HL-60 (cell line): ENCODE data around the gene MAP3K14.

Source experiments
- DNase-seq, 2 experiments: peaks; one replicate each; pipeline ENCODE4 v3.0.0-alpha.2; 2010 to 2020; ENCODE audit warnings: low read depth in 1 of 2, low spot score in 1 of 2
- H3K27ac ChIP-seq: fragments of 250-450 bp; sonication (Bioruptor Pico); replicated peaks from 2 replicates; pipeline ENCODE4 v1.5.1; 2020; ENCODE audit warnings: mild to moderate bottlenecking, moderate library complexity
- H3K27me3 ChIP-seq: fragments of 250-450 bp; sonication (Bioruptor Pico); 2 replicates; pipeline ENCODE4 v1.5.1; 2021; ENCODE audit warnings: mild to moderate bottlenecking, moderate library complexity; ENCODE audit not compliant: insufficient read depth, poor library complexity, severe bottlenecking
- H3K4me3 ChIP-seq: replicated peaks from 2 replicates; pipeline ENCODE4 v1.5.1; 2011; ENCODE audit warnings: mild to moderate bottlenecking, control low read depth, low read length; ENCODE audit not compliant: insufficient read depth
- CTCF ChIP-seq: IDR thresholded peaks from one replicate; pipeline ENCODE4 v1.5.1; 2011; ENCODE audit warnings: low read length, control low read depth, inconsistent platforms; ENCODE audit not compliant: insufficient read depth
- GABPA ChIP-seq: IDR thresholded peaks from 2 replicates; pipeline ENCODE4 v1.6.1; 2012; ENCODE audit warnings: low read depth
- POLR2AphosphoS5 ChIP-seq: IDR thresholded peaks from 2 replicates; pipeline ENCODE4 v1.6.1; 2012; ENCODE audit warnings: low read depth
- REST ChIP-seq: IDR thresholded peaks from 2 replicates; pipeline ENCODE4 v1.6.1; 2012; ENCODE audit warnings: low read depth; ENCODE audit not compliant: insufficient replicate concordance
- SPI1 ChIP-seq: IDR thresholded peaks from 2 replicates; pipeline ENCODE4 v1.6.1; 2012; ENCODE audit warnings: low read depth, mild to moderate bottlenecking, borderline replicate concordance

The MAP3K14 gene

GRCh38 chr17:45222289-45222995 is 94.4 kb downstream of the MAP3K14 start:
- peak in 1 of 2 experiments; percentile 40 for DNase-seq

GRCh38 chr17:45222014-45222288 is 94.9 kb downstream of the MAP3K14 start:
- H3K27me3 ChIP-seq, result no peaks in the 10 kb centered on the region
- no peak overlapping the region for H3K27ac ChIP-seq
- peak overlapping the region; percentile 80 for H3K4me3 ChIP-seq
- no peak for TF ChIP-seq CTCF
- TF ChIP-seq SPI1, result no peak
- no peak for TF ChIP-seq GABPA
- no peak for TF ChIP-seq POLR2AphosphoS5
- no peak for TF ChIP-seq REST
- DNase-seq, result no peak

More at GRCh38 chr17:45222289-45222995, 94.4 kb downstream of the MAP3K14 start:
- TF ChIP-seq SPI1 (no peak), GABPA (no peak), POLR2AphosphoS5 (no peak), REST (no peak), CTCF (no peak)
- Histone ChIP-seq H3K27me3 (no peaks in the 10 kb centered on the region), H3K4me3 (peak overlapping the region; percentile 80), H3K27ac (peak overlapping the region; percentile 81)

- Histone ChIP-seq H3K4me3 (peak within 1 kb of the TSS; percentile 80), H3K27me3 (no peaks in the 10 kb centered on the region), H3K27ac (peak within 1 kb of the TSS; percentile 81)
- DNase-seq, result peak in 1 of 2 experiments; percentile 82
- TF ChIP-seq POLR2AphosphoS5, result peak; percentile 61; the same call in 1 of the 2 replicates
- TF ChIP-seq REST, result no peak
- TF ChIP-seq SPI1, result peak; percentile 73
Measured at GRCh38 chr17:45221081-45222013, 95.5 kb downstream of the MAP3K14 start, which contains the start of gene FMNL1. TSS of gene FMNL1 (plus strand) at chr17:45221885. CDS start at chr17:45222125, 240 bp downstream.
